ENCODE results near the gene AHSG. TPM values are rescaled to one million over a fixed set of nuclear protein-coding genes. Genes with fewer than 3 reads are reported as not detected.

The AHSG gene
- polyA plus RNA-seq, 1 experiment: not detected

DNA sequence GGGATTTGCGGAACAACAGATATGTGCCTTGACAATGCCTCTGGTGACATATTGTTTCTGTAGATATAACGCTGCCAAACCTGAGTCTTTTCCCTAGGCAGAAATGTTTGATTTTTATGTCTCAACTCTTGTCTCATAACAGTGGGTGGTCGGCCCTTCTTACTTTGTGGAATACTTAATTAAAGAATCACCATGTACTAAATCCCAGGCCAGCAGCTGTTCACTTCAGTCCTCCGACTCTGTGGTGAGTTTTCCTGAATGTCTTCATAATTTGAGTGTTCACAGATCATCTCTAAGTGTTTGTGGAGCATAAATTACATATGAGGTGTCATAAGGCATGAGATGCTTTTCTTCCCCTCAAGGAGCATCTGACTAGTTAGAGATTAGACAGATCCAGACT, 33.2 kb downstream of the AHSG start:
- ChIA-PET CTCF (no interaction called here), POLR2A (no interaction called here)
- TF ChIP-seq, protein P1, sequence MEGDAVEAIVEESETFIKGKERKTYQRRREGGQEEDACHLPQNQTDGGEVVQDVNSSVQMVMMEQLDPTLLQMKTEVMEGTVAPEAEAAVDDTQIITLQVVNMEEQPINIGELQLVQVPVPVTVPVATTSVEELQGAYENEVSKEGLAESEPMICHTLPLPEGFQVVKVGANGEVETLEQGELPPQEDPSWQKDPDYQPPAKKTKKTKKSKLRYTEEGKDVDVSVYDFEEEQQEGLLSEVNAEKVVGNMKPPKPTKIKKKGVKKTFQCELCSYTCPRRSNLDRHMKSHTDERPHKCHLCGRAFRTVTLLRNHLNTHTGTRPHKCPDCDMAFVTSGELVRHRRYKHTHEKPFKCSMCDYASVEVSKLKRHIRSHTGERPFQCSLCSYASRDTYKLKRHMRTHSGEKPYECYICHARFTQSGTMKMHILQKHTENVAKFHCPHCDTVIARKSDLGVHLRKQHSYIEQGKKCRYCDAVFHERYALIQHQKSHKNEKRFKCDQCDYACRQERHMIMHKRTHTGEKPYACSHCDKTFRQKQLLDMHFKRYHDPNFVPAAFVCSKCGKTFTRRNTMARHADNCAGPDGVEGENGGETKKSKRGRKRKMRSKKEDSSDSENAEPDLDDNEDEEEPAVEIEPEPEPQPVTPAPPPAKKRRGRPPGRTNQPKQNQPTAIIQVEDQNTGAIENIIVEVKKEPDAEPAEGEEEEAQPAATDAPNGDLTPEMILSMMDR (IDR thresholded peaks at IDR 0.05; ENCODE audit: insufficient read depth, low read depth, low read length): no peak
- peaks cover 4% of the 10 kb centered on the region; the same call in 1 of the 2 replicates for H3K27me3 ChIP-seq (ENCODE audit: control insufficient read depth, insufficient read depth, low read length)
- H3K36me3 ChIP-seq (ENCODE audit: control insufficient read depth, insufficient read depth, low read length): no peaks in the 10 kb centered on the region
- H3K4me3 ChIP-seq (ENCODE audit: low read depth, low read length): no peak overlapping the region
- no peak for DNase-seq (ENCODE audit: low read depth)

GRCh38 chr3:186646841-186647240, 34.0 kb downstream of the AHSG start:
- CTCF ChIA-PET: no interaction called here
- Histone ChIP-seq H3K4me3 (ENCODE audit: low read depth, low read length) (no peak overlapping the region), H3K27me3 (ENCODE audit: control insufficient read depth, insufficient read depth, low read length) (peaks cover 4% of the 10 kb centered on the region; the same call in 1 of the 2 replicates), H3K36me3 (ENCODE audit: control insufficient read depth, insufficient read depth, low read length) (no peaks in the 10 kb centered on the region)
- TF ChIP-seq, protein P1 (IDR thresholded peaks at IDR 0.05; ENCODE audit: insufficient read depth, low read depth, low read length): no peak
- POLR2A ChIA-PET: no interaction called here
- DNase-seq (ENCODE audit: low read depth): no peak

DNA sequence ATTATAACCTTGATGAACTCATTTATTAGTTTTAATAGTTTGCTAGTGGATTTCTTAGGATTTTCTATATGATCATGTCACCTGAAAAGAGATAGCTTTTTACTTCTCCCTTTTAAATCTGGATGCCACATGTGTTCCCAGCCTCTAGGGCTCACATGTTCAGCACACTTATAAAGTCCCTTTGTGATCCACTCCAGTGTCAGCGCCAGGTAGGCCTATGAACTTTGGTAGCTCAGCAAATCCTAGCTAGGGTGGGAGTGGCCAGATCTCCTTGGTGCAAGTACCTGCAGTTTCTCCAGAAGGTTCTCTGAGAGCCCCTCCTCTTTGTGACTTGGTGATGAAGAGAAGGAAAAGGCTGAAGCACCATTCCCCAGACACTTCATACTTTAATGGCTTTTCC, 36.0 kb downstream of the AHSG start:
- ChIA-PET POLR2A (no interaction called here), CTCF (interaction anchor here (0.6 kb wide), 1 partner anchor 87 kb away, joined by 3 read pairs; no protein-coding TSS in a partner anchor)
- peaks cover 3% of the 10 kb centered on the region for H3K27me3 ChIP-seq (ENCODE audit: control insufficient read depth, insufficient read depth, low read length)
- no peak for DNase-seq (ENCODE audit: low read depth)
- TF ChIP-seq, protein P1 (IDR thresholded peaks at IDR 0.05; ENCODE audit: insufficient read depth, low read depth, low read length): no peak
- no peaks in the 10 kb centered on the region for H3K36me3 ChIP-seq (ENCODE audit: control insufficient read depth, insufficient read depth, low read length)
- no peak overlapping the region for H3K4me3 ChIP-seq (ENCODE audit: low read depth, low read length)

DNA sequence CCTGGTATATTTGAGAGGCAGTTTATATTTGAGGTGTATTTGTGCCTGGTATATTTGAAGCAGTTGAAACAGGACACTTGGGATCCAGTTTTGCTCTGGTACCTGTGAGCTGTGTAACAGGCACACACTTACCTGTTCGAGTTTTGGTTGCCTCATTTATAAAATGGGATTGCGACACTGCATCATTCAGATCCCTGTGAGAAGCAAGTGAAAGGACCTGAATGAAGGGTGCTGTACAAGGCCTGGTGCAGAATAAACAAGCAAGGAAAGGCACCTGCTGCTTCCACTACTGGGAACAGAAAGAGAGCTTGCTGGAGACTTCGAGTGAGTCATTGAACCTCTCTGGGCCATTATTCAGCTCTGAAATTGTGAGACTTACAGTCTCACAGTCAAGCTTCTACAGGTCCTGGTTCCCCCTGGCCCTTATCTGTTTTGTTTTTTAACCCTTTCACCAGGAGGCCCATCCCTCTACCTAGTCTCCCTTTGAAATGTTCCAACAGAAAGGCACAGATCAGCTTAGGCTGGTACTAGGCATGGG, 38.9 kb downstream of the AHSG start:
- ChIA-PET CTCF (no interaction called here), POLR2A (no interaction called here)
- H3K27me3 ChIP-seq (ENCODE audit: control insufficient read depth, insufficient read depth, low read length): peaks cover 2% of the 10 kb centered on the region; the same call in 1 of the 2 replicates
- H3K36me3 ChIP-seq (ENCODE audit: control insufficient read depth, insufficient read depth, low read length): no peaks in the 10 kb centered on the region
- DNase-seq (ENCODE audit: low read depth): no peak
- TF ChIP-seq, protein P1 (IDR thresholded peaks at IDR 0.05; ENCODE audit: insufficient read depth, low read depth, low read length): no peak
- no peak overlapping the region for H3K4me3 ChIP-seq (ENCODE audit: low read depth, low read length)

DNA sequence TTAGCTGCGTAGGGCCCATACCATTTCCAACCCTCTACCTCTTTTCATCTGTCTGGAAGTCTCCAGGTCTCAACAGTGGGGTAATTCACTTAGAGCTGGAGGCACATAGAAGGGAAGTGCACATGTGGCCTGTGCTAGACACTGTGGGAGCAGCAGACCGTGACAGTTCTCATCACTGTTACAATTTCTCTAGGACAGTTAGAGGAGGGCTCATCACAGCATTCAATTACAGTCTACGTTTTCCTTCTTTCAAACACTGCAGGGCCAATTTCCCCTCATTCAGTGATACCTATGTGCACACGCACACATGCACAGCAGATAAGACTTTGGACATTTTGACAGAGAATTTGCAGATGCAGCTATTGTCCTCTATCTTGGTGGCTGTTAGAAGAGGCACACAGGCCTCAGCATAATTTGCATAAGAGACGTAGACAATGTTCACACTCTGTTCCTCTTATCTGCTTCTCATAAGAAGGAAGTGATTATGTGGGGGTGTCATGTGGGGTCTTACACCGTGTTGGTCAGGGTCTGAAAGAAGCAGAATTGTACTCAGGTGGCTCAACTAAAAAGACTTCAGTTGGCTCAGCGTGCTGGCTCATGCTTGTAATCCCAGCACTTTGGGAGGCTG, 40.3 kb downstream of the AHSG start:
- POLR2A ChIA-PET: no interaction called here
- H3K36me3 ChIP-seq (ENCODE audit: control insufficient read depth, insufficient read depth, low read length): no peaks in the 10 kb centered on the region
- no peak overlapping the region for H3K4me3 ChIP-seq (ENCODE audit: low read depth, low read length)
- CTCF ChIA-PET: no interaction called here
- no peak for DNase-seq (ENCODE audit: low read depth)
- peaks cover 2% of the 10 kb centered on the region; the same call in 1 of the 2 replicates for H3K27me3 ChIP-seq (ENCODE audit: control insufficient read depth, insufficient read depth, low read length)
- TF ChIP-seq, protein P1 (IDR thresholded peaks at IDR 0.05; ENCODE audit: insufficient read depth, low read depth, low read length): no peak
